Measurements from ENCODE around the gene CAMK1D.
"Not testable (repeated sequence)": the region's sequence is repeated elsewhere in the genome, so short reads cannot be mapped to it uniquely, and the experiment has no call there.

DNA sequence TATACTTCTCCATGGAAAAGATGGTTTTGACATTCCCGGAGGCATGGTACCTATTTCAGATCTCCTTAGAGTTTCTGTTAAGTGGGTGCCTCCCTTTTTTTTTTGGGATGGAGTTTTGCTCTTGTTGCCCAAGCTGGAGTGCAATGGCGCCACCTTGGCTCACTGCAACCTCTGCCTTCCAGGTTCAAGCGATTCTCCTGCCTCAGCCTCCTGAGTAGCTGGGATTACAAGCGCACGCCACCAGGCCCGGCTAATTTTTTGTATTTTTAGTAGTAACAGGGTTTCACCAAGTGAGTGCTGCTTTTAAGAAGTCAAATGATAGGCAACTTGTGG, 363.6 kb downstream of the CAMK1D start:
- TF ChIP-seq, protein P1, sequence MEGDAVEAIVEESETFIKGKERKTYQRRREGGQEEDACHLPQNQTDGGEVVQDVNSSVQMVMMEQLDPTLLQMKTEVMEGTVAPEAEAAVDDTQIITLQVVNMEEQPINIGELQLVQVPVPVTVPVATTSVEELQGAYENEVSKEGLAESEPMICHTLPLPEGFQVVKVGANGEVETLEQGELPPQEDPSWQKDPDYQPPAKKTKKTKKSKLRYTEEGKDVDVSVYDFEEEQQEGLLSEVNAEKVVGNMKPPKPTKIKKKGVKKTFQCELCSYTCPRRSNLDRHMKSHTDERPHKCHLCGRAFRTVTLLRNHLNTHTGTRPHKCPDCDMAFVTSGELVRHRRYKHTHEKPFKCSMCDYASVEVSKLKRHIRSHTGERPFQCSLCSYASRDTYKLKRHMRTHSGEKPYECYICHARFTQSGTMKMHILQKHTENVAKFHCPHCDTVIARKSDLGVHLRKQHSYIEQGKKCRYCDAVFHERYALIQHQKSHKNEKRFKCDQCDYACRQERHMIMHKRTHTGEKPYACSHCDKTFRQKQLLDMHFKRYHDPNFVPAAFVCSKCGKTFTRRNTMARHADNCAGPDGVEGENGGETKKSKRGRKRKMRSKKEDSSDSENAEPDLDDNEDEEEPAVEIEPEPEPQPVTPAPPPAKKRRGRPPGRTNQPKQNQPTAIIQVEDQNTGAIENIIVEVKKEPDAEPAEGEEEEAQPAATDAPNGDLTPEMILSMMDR (IDR thresholded peaks at IDR 0.05), result not testable (repeated sequence)
- TF ChIP-seq POLR2A (IDR thresholded peaks at IDR 0.05); POLR2AphosphoS5 (IDR thresholded peaks at IDR 0.05; ENCODE audit: insufficient read depth in 1 of 2, low read depth in 1 of 2): not testable (repeated sequence)
